Stimulated activated memory B cell treated with anti-CD40 and anti-IgM and Interleukin-4, amounts not matched to agents 10 μg/mL and 1 μg/mL and 100 μg/mL, for 72 hours (primary cell): ENCODE data around the gene MIOX.

Experiments used
- ATAC-seq: fragments of 150-1000 bp; cut with Tn5 transposase; 2 replicates; pipeline ENCODE4 v1.10.0; 2021
- H3K27ac Mint-ChIP-seq: one replicate; pipeline ENCODE4 v1.8.0; 2022; ENCODE audit warnings: mild to moderate bottlenecking, mixed read lengths
- H3K27me3 Mint-ChIP-seq: one replicate; pipeline ENCODE4 v1.8.0; 2022; ENCODE audit warnings: mixed read lengths
- H3K36me3 Mint-ChIP-seq: one replicate; pipeline ENCODE4 v1.8.0; 2022; ENCODE audit warnings: mixed read lengths
- H3K4me1 Mint-ChIP-seq: one replicate; pipeline ENCODE4 v1.8.0; 2022; ENCODE audit warnings: mixed read lengths
- H3K4me3 Mint-ChIP-seq: one replicate; pipeline ENCODE4 v1.8.0; 2022; ENCODE audit warnings: mild to moderate bottlenecking, moderate library complexity, mixed read lengths
- H3K9me3 Mint-ChIP-seq: one replicate; pipeline ENCODE4 v1.8.0; 2022; ENCODE audit warnings: mixed read lengths

Gene MIOX

GRCh38 chr22:50489363-50490243 is 2.9 kb downstream of the MIOX start:
- Mint-ChIP-seq H3K27me3 (no peaks in the 10 kb centered on the region), H3K4me1 (peaks cover 28% of the 10 kb centered on the region), H3K27ac (no peak overlapping the region), H3K36me3 (no peaks in the 10 kb centered on the region), H3K4me3 (no peak overlapping the region), H3K9me3 (no peaks in the 10 kb centered on the region)
- ATAC-seq, result no peak

GRCh38 chr22:50490531-50491308 is 4.1 kb downstream of the MIOX start:
- Mint-ChIP-seq H3K27me3 (no peaks in the 10 kb centered on the region), H3K4me1 (peaks cover 26% of the 10 kb centered on the region), H3K9me3 (no peaks in the 10 kb centered on the region), H3K4me3 (no peak overlapping the region), H3K27ac (no peak overlapping the region), H3K36me3 (no peaks in the 10 kb centered on the region)
- ATAC-seq, result peak; percentile 28

GRCh38 chr22:50497093-50497492 is 10.4 kb downstream of the MIOX start:
- no peak overlapping the region for H3K27ac Mint-ChIP-seq
- ATAC-seq, result no peak
- H3K4me3 Mint-ChIP-seq, result no peak overlapping the region
- no peaks in the 10 kb centered on the region for H3K9me3 Mint-ChIP-seq
- H3K36me3 Mint-ChIP-seq, result no peaks in the 10 kb centered on the region
- H3K4me1 Mint-ChIP-seq, result peaks cover 14% of the 10 kb centered on the region
- H3K27me3 Mint-ChIP-seq, result no peaks in the 10 kb centered on the region

GRCh38 chr22:50498322-50498890 is 11.7 kb downstream of the MIOX start:
- Mint-ChIP-seq H3K9me3 (no peaks in the 10 kb centered on the region), H3K27me3 (no peaks in the 10 kb centered on the region), H3K4me3 (no peak overlapping the region), H3K36me3 (no peaks in the 10 kb centered on the region), H3K4me1 (peaks cover 14% of the 10 kb centered on the region), H3K27ac (peak overlapping the region; percentile 29)
- ATAC-seq, result peak; percentile 88

- ATAC-seq, result no peak
- Mint-ChIP-seq H3K4me3 (no peak overlapping the region), H3K4me1 (peaks cover 14% of the 10 kb centered on the region), H3K27me3 (no peaks in the 10 kb centered on the region), H3K9me3 (no peaks in the 10 kb centered on the region), H3K27ac (no peak overlapping the region), H3K36me3 (peaks cover 2% of the 10 kb centered on the region)
Observed at GRCh38 chr22:50500452-50500851, 13.8 kb downstream of the MIOX start.

GRCh38 chr22:50502096-50502495 is 15.4 kb downstream of the MIOX start:
- Mint-ChIP-seq H3K4me1 (peaks cover 26% of the 10 kb centered on the region), H3K36me3 (peaks cover 8% of the 10 kb centered on the region), H3K4me3 (no peak overlapping the region), H3K27me3 (no peaks in the 10 kb centered on the region), H3K9me3 (no peaks in the 10 kb centered on the region), H3K27ac (no peak overlapping the region)
- ATAC-seq, result no peak

GRCh38 chr22:50502628-50503474 is 16.2 kb downstream of the MIOX start:
- Mint-ChIP-seq H3K4me3 (no peak overlapping the region), H3K27me3 (no peaks in the 10 kb centered on the region), H3K27ac (no peak overlapping the region), H3K9me3 (no peaks in the 10 kb centered on the region), H3K36me3 (peaks cover 8% of the 10 kb centered on the region), H3K4me1 (peaks cover 28% of the 10 kb centered on the region)
- no peak for ATAC-seq

- Mint-ChIP-seq H3K27ac (no peak overlapping the region), H3K36me3 (peaks cover 8% of the 10 kb centered on the region), H3K4me3 (no peak overlapping the region), H3K9me3 (no peaks in the 10 kb centered on the region), H3K4me1 (peaks cover 22% of the 10 kb centered on the region), H3K27me3 (no peaks in the 10 kb centered on the region)
- ATAC-seq, result no peak
Observed at GRCh38 chr22:50503475-50504145, 17.0 kb downstream of the MIOX start.

GRCh38 chr22:50504369-50505211 is 17.9 kb downstream of the MIOX start:
- H3K36me3 Mint-ChIP-seq, result peaks cover 8% of the 10 kb centered on the region
- no peaks in the 10 kb centered on the region for H3K9me3 Mint-ChIP-seq
- ATAC-seq, result no peak
- peaks cover 28% of the 10 kb centered on the region for H3K4me1 Mint-ChIP-seq
- no peak overlapping the region for H3K27ac Mint-ChIP-seq
- no peak overlapping the region for H3K4me3 Mint-ChIP-seq
- H3K27me3 Mint-ChIP-seq, result no peaks in the 10 kb centered on the region

GRCh38 chr22:50505276-50505775 is 18.7 kb downstream of the MIOX start:
- ATAC-seq, result no peak
- no peaks in the 10 kb centered on the region for H3K27me3 Mint-ChIP-seq
- H3K9me3 Mint-ChIP-seq, result no peaks in the 10 kb centered on the region
- H3K4me1 Mint-ChIP-seq, result peaks cover 30% of the 10 kb centered on the region
- no peak overlapping the region for H3K4me3 Mint-ChIP-seq
- peaks cover 8% of the 10 kb centered on the region for H3K36me3 Mint-ChIP-seq
- H3K27ac Mint-ChIP-seq, result no peak overlapping the region

GRCh38 chr22:50505776-50506610 is 19.3 kb downstream of the MIOX start:
- H3K4me1 Mint-ChIP-seq, result peaks cover 30% of the 10 kb centered on the region
- no peaks in the 10 kb centered on the region for H3K9me3 Mint-ChIP-seq
- peaks cover 8% of the 10 kb centered on the region for H3K36me3 Mint-ChIP-seq
- no peak overlapping the region for H3K27ac Mint-ChIP-seq
- no peak for ATAC-seq
- no peaks in the 10 kb centered on the region for H3K27me3 Mint-ChIP-seq
- peak overlapping the region; percentile 91 for H3K4me3 Mint-ChIP-seq

GRCh38 chr22:50506611-50507420 is 20.2 kb downstream of the MIOX start:
- H3K36me3 Mint-ChIP-seq, result peaks cover 8% of the 10 kb centered on the region
- ATAC-seq, result no peak
- no peaks in the 10 kb centered on the region for H3K9me3 Mint-ChIP-seq
- H3K27me3 Mint-ChIP-seq, result no peaks in the 10 kb centered on the region
- peaks cover 30% of the 10 kb centered on the region for H3K4me1 Mint-ChIP-seq
- H3K4me3 Mint-ChIP-seq, result peak overlapping the region; percentile 91
- peak overlapping the region; percentile 94 for H3K27ac Mint-ChIP-seq
